Uterus (tissue), 4 donors: Measurements from ENCODE around the gene CHD5. TPM values are rescaled to one million over a fixed set of nuclear protein-coding genes. Genes with fewer than 3 reads are reported as not detected.

Source experiments
- DNase-seq, 2 donors: peaks; one replicate each; pipeline ENCODE4 v3.0.0-alpha.2; 2019 to 2020
- H3K27ac ChIP-seq, 2 donors: fragments of 200-600 bp; sonication (generic); 1 replicate in 1 of 2; 2 replicates in 1 of 2; pipeline ENCODE4 v1.5.1; 2016 to 2018
- H3K27me3 ChIP-seq, 2 donors: fragments of 200-600 bp; sonication (generic); one replicate each; pipeline ENCODE4 v1.5.1; 2018 to 2019; ENCODE audit warnings: control low read depth in 1 of 2
- H3K36me3 ChIP-seq, 2 donors: fragments of 200-600 bp; sonication (generic); one replicate each; pipeline ENCODE4 v1.5.1; 2019; ENCODE audit warnings: control low read depth in 1 of 2
- H3K4me1 ChIP-seq, 2 donors: fragments of 200-600 bp; sonication (generic); one replicate each; pipeline ENCODE4 v1.5.1; 2018 to 2019; ENCODE audit warnings: control low read depth in 1 of 2
- H3K4me3 ChIP-seq, 2 donors: fragments of 200-600 bp; sonication (generic); 1 replicate in 1 of 2; 2 replicates in 1 of 2; pipeline ENCODE4 v1.5.1; 2018 to 2019; ENCODE audit warnings: mild to moderate bottlenecking in 1 of 2
- H3K9me3 ChIP-seq, 2 donors: fragments of 200-600 bp; sonication (generic); one replicate each; pipeline ENCODE4 v1.5.1; 2019; ENCODE audit warnings: control low read depth in 1 of 2
- POLR2A ChIP-seq, 2 donors: fragments of 450-650 bp; IDR thresholded peaks; one replicate each; pipeline ENCODE4 v1.6.1; 2016; ENCODE audit warnings: antibody characterized with exemption in 2 of 2, mild to moderate bottlenecking in 1 of 2, moderate library complexity in 1 of 2
- intact Hi-C: fragments of 100-400 bp; cut with DNase I; formaldehyde crosslinking; loops from one replicate; pipeline ENCODE4 v1.15.1; 2023; ENCODE audit warnings: low total_unique reads
- total RNA-seq, 4 donors: library from RNA; depleted of rRNA in 3 of 4; stranded (reverse); fragments of >200 nt in 3 of 4; gene quantifications; one replicate each; pipeline versions ENCODE4 v1.1.0 to v1.2.4, GENCODE V29; 2014 to 2023
- TF ChIP-seq, protein P1 (sequence below), 4 experiments: fragments of 200-600 bp in 2 of 4; fragments of 450-650 bp in 2 of 4; sonication (generic) in 2 of 4; IDR thresholded peaks; one replicate each; pipeline ENCODE4 v1.5.1; 2016 to 2019; ENCODE audit warnings: antibody characterized with exemption in 4 of 4, mild to moderate bottlenecking in 2 of 4, moderate library complexity in 1 of 4
- donor health status: DM: yes; HTN: yes; CAD: no.

Gene CHD5
- total RNA-seq, 4 donors from 2014 or later = 0.69 to 1.3 TPM; not detected in 2

DNA sequence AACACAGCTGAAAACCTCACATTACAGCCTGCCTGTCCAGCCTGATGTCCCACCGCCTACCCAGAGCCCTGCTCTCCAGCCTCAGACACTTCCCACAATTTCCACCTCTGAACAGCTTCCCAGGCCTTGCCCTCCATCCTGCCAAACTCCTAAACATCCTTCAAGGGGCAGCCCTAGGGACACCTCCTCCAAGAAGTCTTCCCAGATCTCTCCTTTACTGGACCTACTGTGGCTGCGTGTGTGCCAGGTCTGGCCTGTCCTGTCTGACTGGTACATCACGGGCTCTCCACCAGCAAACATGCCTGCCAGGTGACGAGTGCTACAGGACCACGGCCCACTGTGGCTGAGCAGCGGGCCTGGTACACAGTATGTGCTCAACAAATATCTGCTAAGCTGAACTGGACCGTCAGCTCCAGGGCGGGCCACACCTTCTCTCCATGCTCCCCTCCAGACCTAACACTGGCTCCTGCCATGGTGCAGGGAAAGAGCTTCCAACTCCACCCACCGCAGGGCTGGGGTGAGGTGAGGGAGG lies 28.8 kb downstream of the CHD5 start:
- Histone ChIP-seq H3K27me3 (no peaks in the 10 kb centered on the region), H3K4me1 (no peaks in the 10 kb centered on the region), H3K27ac (no peak overlapping the region), H3K36me3 (no peaks in the 10 kb centered on the region), H3K9me3 (no peaks in the 10 kb centered on the region), H3K4me3 (no peak overlapping the region)
- intact Hi-C loops = no loop called here
- no peak for TF ChIP-seq POLR2A (IDR thresholded peaks at IDR 0.05)
- TF ChIP-seq, protein P1, sequence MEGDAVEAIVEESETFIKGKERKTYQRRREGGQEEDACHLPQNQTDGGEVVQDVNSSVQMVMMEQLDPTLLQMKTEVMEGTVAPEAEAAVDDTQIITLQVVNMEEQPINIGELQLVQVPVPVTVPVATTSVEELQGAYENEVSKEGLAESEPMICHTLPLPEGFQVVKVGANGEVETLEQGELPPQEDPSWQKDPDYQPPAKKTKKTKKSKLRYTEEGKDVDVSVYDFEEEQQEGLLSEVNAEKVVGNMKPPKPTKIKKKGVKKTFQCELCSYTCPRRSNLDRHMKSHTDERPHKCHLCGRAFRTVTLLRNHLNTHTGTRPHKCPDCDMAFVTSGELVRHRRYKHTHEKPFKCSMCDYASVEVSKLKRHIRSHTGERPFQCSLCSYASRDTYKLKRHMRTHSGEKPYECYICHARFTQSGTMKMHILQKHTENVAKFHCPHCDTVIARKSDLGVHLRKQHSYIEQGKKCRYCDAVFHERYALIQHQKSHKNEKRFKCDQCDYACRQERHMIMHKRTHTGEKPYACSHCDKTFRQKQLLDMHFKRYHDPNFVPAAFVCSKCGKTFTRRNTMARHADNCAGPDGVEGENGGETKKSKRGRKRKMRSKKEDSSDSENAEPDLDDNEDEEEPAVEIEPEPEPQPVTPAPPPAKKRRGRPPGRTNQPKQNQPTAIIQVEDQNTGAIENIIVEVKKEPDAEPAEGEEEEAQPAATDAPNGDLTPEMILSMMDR (IDR thresholded peaks at IDR 0.05) = no peak
- DNase-seq = no peak

- H3K36me3 ChIP-seq = no peaks in the 10 kb centered on the region
- intact Hi-C loops = no loop called here
- H3K9me3 ChIP-seq = no peaks in the 10 kb centered on the region
- TF ChIP-seq, protein P1 (IDR thresholded peaks at IDR 0.05) = no peak
- no peak for TF ChIP-seq POLR2A (IDR thresholded peaks at IDR 0.05)
- no peaks in the 10 kb centered on the region for H3K27me3 ChIP-seq
- no peak for DNase-seq
- H3K4me1 ChIP-seq = no peaks in the 10 kb centered on the region
- no peak overlapping the region for H3K4me3 ChIP-seq
- no peak overlapping the region for H3K27ac ChIP-seq
Measured at GRCh38 chr1:6150006-6150938, 29.8 kb downstream of the CHD5 start.

GRCh38 chr1:6149597-6149996 lies 30.5 kb downstream of the CHD5 start:
- no peak for DNase-seq
- Histone ChIP-seq H3K27me3 (no peaks in the 10 kb centered on the region), H3K9me3 (no peaks in the 10 kb centered on the region), H3K27ac (no peak overlapping the region), H3K4me1 (no peaks in the 10 kb centered on the region), H3K36me3 (no peaks in the 10 kb centered on the region), H3K4me3 (no peak overlapping the region)
- no peak for TF ChIP-seq POLR2A (IDR thresholded peaks at IDR 0.05)
- TF ChIP-seq, protein P1 (IDR thresholded peaks at IDR 0.05) = no peak
- intact Hi-C loops = no loop called here

DNA sequence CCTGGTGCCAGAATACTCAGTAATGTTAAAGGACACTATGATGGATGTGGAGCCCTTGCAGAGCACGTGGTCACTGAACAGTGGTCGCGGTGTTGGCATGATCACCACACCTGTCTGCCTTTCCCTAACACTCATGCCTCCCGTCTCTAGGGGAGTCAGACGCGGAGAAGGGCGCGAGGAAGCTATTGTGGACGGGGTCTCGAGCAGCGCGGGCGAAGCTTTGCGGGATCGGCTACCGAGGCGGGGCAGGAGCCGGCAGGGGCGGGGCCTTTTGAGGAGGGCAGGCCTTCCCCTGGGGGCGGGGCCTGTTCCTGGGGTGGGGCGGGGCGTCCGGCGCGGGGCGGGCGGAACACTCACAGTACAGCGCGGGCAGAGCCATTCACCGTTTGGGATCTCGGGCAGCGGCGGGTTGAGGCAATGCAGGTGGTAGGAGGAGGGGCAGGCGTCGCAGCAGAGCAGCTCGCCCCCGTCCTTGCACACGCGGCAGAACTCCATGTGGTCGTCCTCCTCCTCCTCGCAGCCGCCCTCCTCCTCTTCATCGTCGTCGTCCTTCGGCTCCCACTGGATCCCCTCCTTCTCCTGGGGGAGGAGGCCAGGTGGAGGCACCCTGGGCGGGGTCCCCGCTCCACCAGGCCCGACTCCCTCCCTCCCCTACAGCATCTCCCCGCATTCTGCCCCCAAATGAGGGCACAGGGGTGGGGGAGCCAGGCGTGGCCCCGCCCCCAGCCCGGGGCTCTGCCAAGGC lies 31.5 kb downstream of the CHD5 start:
- no peak overlapping the region for H3K27ac ChIP-seq
- H3K4me3 ChIP-seq = no peak overlapping the region
- H3K36me3 ChIP-seq = no peaks in the 10 kb centered on the region
- no peaks in the 10 kb centered on the region for H3K9me3 ChIP-seq
- no peak for DNase-seq
- no peak for TF ChIP-seq POLR2A (IDR thresholded peaks at IDR 0.05)
- TF ChIP-seq, protein P1 (IDR thresholded peaks at IDR 0.05) = no peak
- H3K27me3 ChIP-seq = no peaks in the 10 kb centered on the region
- intact Hi-C loops = no loop called here
- no peaks in the 10 kb centered on the region for H3K4me1 ChIP-seq
